Smooth muscle cell (in vitro differentiated cells): ENCODE results near the gene ADARB1. TPM values are rescaled to one million over a fixed set of nuclear protein-coding genes. Genes with fewer than 3 reads are reported as not detected.

ENCODE experiments used
- DNase-seq: peaks from one replicate; lab custom pipeline; 2025; ENCODE audit not compliant: unreplicated experiment; lab: John Stamatoyannopoulos, UW
- H2AFZ ChIP-seq: fragments of 200-600 bp; sonication (generic); 2 replicates; pipeline ENCODE4 v1.6.0; 2016; ENCODE audit warnings: antibody characterized with exemption, low read depth, mild to moderate bottlenecking
- H3F3A ChIP-seq: fragments of 200-600 bp; sonication (generic); 2 replicates; pipeline ENCODE4 v1.6.0; 2017; ENCODE audit warnings: antibody characterized with exemption, low read depth
- H3K27ac ChIP-seq: fragments of 200-600 bp; sonication (generic); 2 replicates; pipeline ENCODE4 v1.5.1; 2016; ENCODE audit warnings: low read depth, mild to moderate bottlenecking
- H3K27me3 ChIP-seq: fragments of 200-600 bp; sonication (generic); 2 replicates; pipeline ENCODE4 v1.6.1; 2016; ENCODE audit warnings: low read depth, mild to moderate bottlenecking
- H3K36me3 ChIP-seq: fragments of 200-600 bp; sonication (generic); 2 replicates; pipeline ENCODE4 v1.5.1; 2016; ENCODE audit warnings: low read depth
- H3K4me1 ChIP-seq: fragments of 200-600 bp; sonication (generic); 2 replicates; pipeline ENCODE4 v1.5.1; 2016; ENCODE audit warnings: low read depth
- H3K4me2 ChIP-seq: fragments of 200-600 bp; sonication (generic); 2 replicates; pipeline ENCODE4 v1.6.0; 2016; ENCODE audit warnings: mild to moderate bottlenecking
- H3K4me3 ChIP-seq: fragments of 200-600 bp; sonication (generic); 2 replicates; pipeline ENCODE4 v1.5.1; 2016; ENCODE audit warnings: mild to moderate bottlenecking
- H3K79me2 ChIP-seq: fragments of 200-600 bp; sonication (generic); 2 replicates; pipeline ENCODE4 v1.6.0; 2016; ENCODE audit warnings: low read depth, mild to moderate bottlenecking
- H3K9ac ChIP-seq: fragments of 200-600 bp; sonication (generic); 2 replicates; pipeline ENCODE4 v1.6.0; 2016; ENCODE audit warnings: low read depth
- H3K9me3 ChIP-seq: fragments of 200-600 bp; sonication (generic); replicated peaks from 2 replicates; pipeline ENCODE4 v1.5.1; 2016; ENCODE audit warnings: low read depth
- H4K20me1 ChIP-seq: fragments of 200-600 bp; sonication (generic); 2 replicates; pipeline ENCODE4 v1.6.0; 2016; ENCODE audit warnings: low read depth
- CTCF ChIP-seq: fragments of 200-600 bp; sonication (generic); IDR thresholded peaks from 2 replicates; pipeline ENCODE4 v1.5.1; 2017; ENCODE audit warnings: borderline replicate concordance, mild to moderate bottlenecking, antibody characterized with exemption; ENCODE audit not compliant: insufficient read depth, poor library complexity, severe bottlenecking
- WGBS: methylation state at CpG from one replicate; pipeline ENCODE4 v1.1.7; 2016; ENCODE audit warnings: low lambda C conversion rate; 5-methylcytosine and 5-hydroxymethylcytosine counted together
- polyA plus RNA-seq: library from polyadenylated mRNA; unstranded; fragments of >200 nt; fragmentation: Nextera tagmentation; extraction: Ambion mirVana; gene quantifications from 2 replicates; pipeline ENCODE4 v1.2.1, GENCODE V29; 2016
- total RNA-seq: library from RNA; depleted of rRNA; stranded (reverse); fragments of >200 nt; gene quantifications from 2 replicates; pipeline ENCODE4 v1.2.3, GENCODE V29; 2014

ADARB1 gene
- total and polyA plus RNA-seq, 2 experiments from 2014 or later: 25.6 to 28.9 TPM

GRCh38 chr21:45186709-45187108 lies 112.3 kb downstream of the ADARB1 start:
- Histone ChIP-seq H2AFZ (no peak overlapping the region), H3F3A (no peaks in the 10 kb centered on the region), H4K20me1 (no peaks in the 10 kb centered on the region), H3K4me2 (no peak overlapping the region), H3K79me2 (no peaks in the 10 kb centered on the region), H3K4me1 (no peaks in the 10 kb centered on the region), H3K27ac (no peak overlapping the region), H3K36me3 (peaks cover 93% of the 10 kb centered on the region), H3K9me3 (peaks cover 49% of the 10 kb centered on the region), H3K9ac (no peak overlapping the region), H3K27me3 (no peaks in the 10 kb centered on the region), H3K4me3 (no peak overlapping the region)
- 98% methylated on average over 1 of the region's 1 CpG for WGBS
- TF ChIP-seq CTCF: no peak
- DNase-seq: no peak

GRCh38 chr21:45187646-45188045 lies 113.3 kb downstream of the ADARB1 start:
- H3K4me1 ChIP-seq: no peaks in the 10 kb centered on the region
- no peak overlapping the region for H3K4me2 ChIP-seq
- 97% methylated on average over 1 of the region's 1 CpG for WGBS
- no peak for DNase-seq
- H2AFZ ChIP-seq: no peak overlapping the region
- TF ChIP-seq CTCF: no peak
- no peaks in the 10 kb centered on the region for H3F3A ChIP-seq
- peaks cover 49% of the 10 kb centered on the region for H3K9me3 ChIP-seq
- no peak overlapping the region for H3K27ac ChIP-seq
- no peak overlapping the region for H3K9ac ChIP-seq
- H4K20me1 ChIP-seq: no peaks in the 10 kb centered on the region
- H3K79me2 ChIP-seq: no peaks in the 10 kb centered on the region
- peaks cover 87% of the 10 kb centered on the region for H3K36me3 ChIP-seq
- no peak overlapping the region for H3K4me3 ChIP-seq
- H3K27me3 ChIP-seq: no peaks in the 10 kb centered on the region

GRCh38 chr21:45190013-45190412 lies 115.6 kb downstream of the ADARB1 start:
- 97% methylated on average over 2 of the region's 2 CpGs for WGBS
- H2AFZ ChIP-seq: no peak overlapping the region
- H3K4me2 ChIP-seq: no peak overlapping the region
- DNase-seq: no peak
- H3K9me3 ChIP-seq: peaks cover 49% of the 10 kb centered on the region
- no peaks in the 10 kb centered on the region for H3F3A ChIP-seq
- peaks cover 67% of the 10 kb centered on the region for H3K36me3 ChIP-seq
- no peak overlapping the region for H3K4me3 ChIP-seq
- no peak overlapping the region for H3K9ac ChIP-seq
- no peaks in the 10 kb centered on the region for H3K79me2 ChIP-seq
- H3K4me1 ChIP-seq: no peaks in the 10 kb centered on the region
- H3K27me3 ChIP-seq: no peaks in the 10 kb centered on the region
- H4K20me1 ChIP-seq: no peaks in the 10 kb centered on the region
- no peak for TF ChIP-seq CTCF
- no peak overlapping the region for H3K27ac ChIP-seq

- Histone ChIP-seq H3F3A (no peaks in the 10 kb centered on the region), H3K36me3 (peaks cover 44% of the 10 kb centered on the region), H3K27ac (no peak overlapping the region), H3K4me1 (no peaks in the 10 kb centered on the region), H3K27me3 (no peaks in the 10 kb centered on the region), H2AFZ (no peak overlapping the region), H3K9ac (no peak overlapping the region), H4K20me1 (no peaks in the 10 kb centered on the region), H3K79me2 (no peaks in the 10 kb centered on the region), H3K9me3 (peaks cover 28% of the 10 kb centered on the region), H3K4me2 (no peak overlapping the region), H3K4me3 (no peak overlapping the region)
- WGBS: 84% methylated on average over 3 of the region's 3 CpGs
- no peak for TF ChIP-seq CTCF
- no peak for DNase-seq
These were observed 118.0 kb downstream of the ADARB1 start for GRCh38 chr21:45192332-45192731.
